ENCODE results near the gene BOC.

- TF ChIP-seq POLR2A (IDR thresholded peaks at IDR 0.05) (no peak), CTCF (IDR thresholded peaks at IDR 0.05) (no peak)
Observed at GRCh38 chr3:113212844-113213375, 1.6 kb downstream of the BOC start.
